ENCODE measurements around the gene ATP5MC2. TPM values are rescaled to one million over a fixed set of nuclear protein-coding genes. Genes with fewer than 3 reads are reported as not detected.
"Not testable (repeated sequence)": the region's sequence is repeated elsewhere in the genome, so short reads cannot be mapped to it uniquely, and the experiment has no call there.

ATP5MC2 gene
- total RNA-seq, 4 donors from 2014 or later: 428 to 714 (median 580) TPM

DNA sequence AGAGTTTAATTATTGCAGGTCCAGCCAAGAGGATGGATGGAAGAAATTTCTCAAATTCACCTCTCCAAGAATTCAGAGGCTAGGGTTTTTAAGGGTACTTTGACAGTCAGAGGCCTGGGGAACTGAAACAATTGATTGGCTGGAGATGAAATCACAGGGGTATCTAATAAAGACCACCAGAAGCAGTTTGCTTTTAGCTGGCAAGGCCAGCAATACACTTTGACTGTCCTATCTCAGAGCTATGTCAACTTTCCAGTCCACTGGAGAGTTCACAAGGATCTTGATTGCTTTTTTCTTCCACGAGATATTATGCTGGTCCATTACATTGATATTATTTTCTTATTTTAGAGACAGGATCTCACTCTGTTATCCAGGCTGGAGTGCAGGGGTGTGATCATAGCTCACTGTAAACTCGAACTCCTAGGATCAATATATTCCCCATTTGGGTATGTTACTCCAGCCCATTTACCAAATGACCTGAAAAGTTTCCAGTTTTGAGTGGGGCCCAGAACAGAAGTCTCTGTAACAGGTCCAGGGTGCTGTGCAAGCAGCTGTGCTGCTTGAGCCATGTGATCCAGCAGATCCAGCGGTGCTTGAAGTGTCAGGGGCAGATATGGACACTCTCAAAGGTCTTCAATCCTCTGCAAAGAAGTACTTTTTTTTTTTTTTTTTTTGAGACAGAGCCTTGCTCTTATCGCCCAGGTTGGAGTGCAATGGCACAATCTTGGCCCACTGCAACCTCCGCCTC, 32.5 kb downstream of the ATP5MC2 start:
- no peak for TF ChIP-seq POLR2A (IDR thresholded peaks at IDR 0.05)
- TF ChIP-seq, protein P1, sequence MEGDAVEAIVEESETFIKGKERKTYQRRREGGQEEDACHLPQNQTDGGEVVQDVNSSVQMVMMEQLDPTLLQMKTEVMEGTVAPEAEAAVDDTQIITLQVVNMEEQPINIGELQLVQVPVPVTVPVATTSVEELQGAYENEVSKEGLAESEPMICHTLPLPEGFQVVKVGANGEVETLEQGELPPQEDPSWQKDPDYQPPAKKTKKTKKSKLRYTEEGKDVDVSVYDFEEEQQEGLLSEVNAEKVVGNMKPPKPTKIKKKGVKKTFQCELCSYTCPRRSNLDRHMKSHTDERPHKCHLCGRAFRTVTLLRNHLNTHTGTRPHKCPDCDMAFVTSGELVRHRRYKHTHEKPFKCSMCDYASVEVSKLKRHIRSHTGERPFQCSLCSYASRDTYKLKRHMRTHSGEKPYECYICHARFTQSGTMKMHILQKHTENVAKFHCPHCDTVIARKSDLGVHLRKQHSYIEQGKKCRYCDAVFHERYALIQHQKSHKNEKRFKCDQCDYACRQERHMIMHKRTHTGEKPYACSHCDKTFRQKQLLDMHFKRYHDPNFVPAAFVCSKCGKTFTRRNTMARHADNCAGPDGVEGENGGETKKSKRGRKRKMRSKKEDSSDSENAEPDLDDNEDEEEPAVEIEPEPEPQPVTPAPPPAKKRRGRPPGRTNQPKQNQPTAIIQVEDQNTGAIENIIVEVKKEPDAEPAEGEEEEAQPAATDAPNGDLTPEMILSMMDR (IDR thresholded peaks at IDR 0.05 in 4 of 5, conservative IDR thresholded peaks at IDR 0.05 in 1 of 5): no peak
- no peak for ATAC-seq
- in situ Hi-C loops (cut with MboI; ENCODE audit: low sequenced_read_pairs in 4 of 4): no loop called here

DNA sequence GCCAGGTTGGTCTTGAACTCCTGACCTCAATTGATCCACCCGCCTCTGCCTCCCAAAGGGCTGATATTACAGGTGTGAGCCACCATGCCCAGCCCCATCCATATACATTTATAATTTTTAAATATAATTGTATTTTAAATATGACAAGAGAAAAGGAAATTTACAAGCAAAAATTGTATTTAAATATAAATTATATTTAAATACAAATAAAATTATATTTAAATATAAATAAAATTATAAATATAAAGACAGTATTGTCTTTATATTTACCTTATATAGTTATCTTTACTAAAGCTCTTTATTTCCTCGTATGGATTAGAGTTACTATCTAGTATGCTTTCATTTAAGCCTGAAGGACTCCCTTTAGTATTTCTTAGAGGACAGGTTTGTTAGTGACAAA, 37.8 kb downstream of the ATP5MC2 start:
- no peak overlapping the region for H3K27ac ChIP-seq
- ATAC-seq: no peak
- in situ Hi-C loops (cut with MboI; ENCODE audit: low sequenced_read_pairs in 4 of 4) (no loop called here), intact Hi-C loops (cut with DNase I; ENCODE audit: low total_unique reads) (no loop called here)
- H3K27me3 ChIP-seq: no peaks in the 10 kb centered on the region
- no peak overlapping the region for H3K4me3 ChIP-seq
- H3K36me3 ChIP-seq: no peaks in the 10 kb centered on the region
- DNase-seq: no peak
- H3K9me3 ChIP-seq: no peaks in the 10 kb centered on the region
- H3K4me1 ChIP-seq: no peaks in the 10 kb centered on the region
- TF ChIP-seq POLR2A (IDR thresholded peaks at IDR 0.05): no peak
- TF ChIP-seq, protein P1 (IDR thresholded peaks at IDR 0.05 in 4 of 5, conservative IDR thresholded peaks at IDR 0.05 in 1 of 5): no peak

More for the DNA sequence above, 32.5 kb downstream of the ATP5MC2 start:
- DNase-seq: no peak
- no peaks in the 10 kb centered on the region for H3K36me3 ChIP-seq
- no peak overlapping the region for H3K4me3 ChIP-seq
- no peaks in the 10 kb centered on the region for H3K9me3 ChIP-seq
- no peaks in the 10 kb centered on the region for H3K4me1 ChIP-seq
- no peaks in the 10 kb centered on the region for H3K27me3 ChIP-seq
- no peak overlapping the region for H3K27ac ChIP-seq
- intact Hi-C loops (cut with DNase I; ENCODE audit: low total_unique reads): no loop called here

DNA sequence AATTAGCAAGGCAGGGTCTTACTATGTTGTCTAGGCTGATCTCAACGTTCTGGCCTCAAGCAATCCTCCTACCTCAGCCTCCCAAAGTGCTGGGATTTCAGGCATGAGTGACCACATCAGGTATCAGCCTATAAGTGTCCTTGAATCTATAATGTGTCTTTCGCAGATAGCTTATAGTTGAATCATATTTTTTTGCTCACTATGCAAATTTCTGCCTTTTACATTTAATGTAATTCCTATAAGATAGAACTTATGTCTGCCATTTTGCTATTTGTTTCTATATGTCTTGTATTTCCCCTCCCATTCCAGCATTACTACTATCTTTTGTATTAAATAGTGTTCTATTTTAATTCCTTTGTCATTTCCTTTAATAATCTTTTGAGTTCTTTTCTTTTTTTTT, 39.2 kb downstream of the ATP5MC2 start:
- intact Hi-C loops (cut with DNase I; ENCODE audit: low total_unique reads): no loop called here
- Histone ChIP-seq H3K27me3 (no peaks in the 10 kb centered on the region), H3K9me3 (no peaks in the 10 kb centered on the region), H3K4me3 (no peak overlapping the region), H3K36me3 (no peaks in the 10 kb centered on the region), H3K27ac (no peak overlapping the region), H3K4me1 (no peaks in the 10 kb centered on the region)
- TF ChIP-seq, protein P1 (IDR thresholded peaks at IDR 0.05 in 4 of 5, conservative IDR thresholded peaks at IDR 0.05 in 1 of 5): no peak
- TF ChIP-seq POLR2A (IDR thresholded peaks at IDR 0.05): no peak
- DNase-seq: no peak
- in situ Hi-C loops (cut with MboI; ENCODE audit: low sequenced_read_pairs in 4 of 4): no loop called here
- no peak for ATAC-seq

DNA sequence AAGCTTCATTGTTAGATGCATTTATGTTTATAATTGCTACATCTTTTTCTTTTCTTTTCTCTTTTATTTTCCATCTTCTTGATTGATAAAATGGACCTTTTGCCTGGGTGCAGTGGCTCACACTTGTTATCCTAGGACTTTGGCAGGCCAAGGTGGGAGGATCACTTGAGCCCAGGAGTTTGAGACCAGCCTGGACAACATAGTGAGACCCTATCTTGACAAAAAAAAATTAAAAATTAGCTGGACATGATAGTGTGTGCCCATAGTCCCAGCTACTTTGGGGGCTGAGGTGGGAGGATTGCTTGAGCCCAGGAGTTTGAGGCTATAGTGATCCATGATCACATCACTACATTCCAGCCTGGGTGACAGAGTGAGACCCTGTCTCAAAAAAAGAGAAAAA, 40.2 kb downstream of the ATP5MC2 start:
- intact Hi-C loops (cut with DNase I; ENCODE audit: low total_unique reads); H3K27me3 ChIP-seq; in situ Hi-C loops (cut with MboI; ENCODE audit: low sequenced_read_pairs in 4 of 4); H3K9me3 ChIP-seq; H3K27ac ChIP-seq; H3K4me3 ChIP-seq; H3K4me1 ChIP-seq; ATAC-seq; H3K36me3 ChIP-seq; DNase-seq: not testable (repeated sequence)

DNA sequence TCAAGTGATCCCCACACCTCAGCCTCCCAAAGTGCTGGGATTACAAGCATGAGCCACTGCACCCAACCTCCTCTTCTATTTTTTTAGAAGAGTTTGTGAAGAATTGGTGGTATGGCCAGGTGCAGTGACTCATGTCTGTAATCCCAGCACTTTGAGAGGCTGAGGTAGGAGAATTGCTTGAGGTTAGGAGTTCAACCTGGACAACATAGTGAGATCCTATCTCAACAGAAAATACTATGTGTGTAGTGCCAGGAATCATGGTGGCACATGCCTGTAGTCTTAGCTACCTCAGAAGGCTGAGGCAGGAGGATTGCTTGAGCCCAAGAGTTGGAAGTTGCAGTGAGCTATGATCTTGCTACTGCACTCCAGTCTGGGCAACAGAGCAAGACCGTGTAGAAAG, 44.2 kb downstream of the ATP5MC2 start:
- intact Hi-C loops (cut with DNase I; ENCODE audit: low total_unique reads): no loop called here
- no peak for TF ChIP-seq POLR2A (IDR thresholded peaks at IDR 0.05)
- TF ChIP-seq, protein P1 (IDR thresholded peaks at IDR 0.05 in 4 of 5, conservative IDR thresholded peaks at IDR 0.05 in 1 of 5): no peak
- peaks cover 3% of the 10 kb centered on the region in 2 donors for H3K4me1 ChIP-seq
- ATAC-seq: no peak
- no peaks in the 10 kb centered on the region for H3K27me3 ChIP-seq
- H3K4me3 ChIP-seq: no peak overlapping the region
- H3K27ac ChIP-seq: no peak overlapping the region
- no peak for DNase-seq
- no peaks in the 10 kb centered on the region for H3K9me3 ChIP-seq
- in situ Hi-C loops (cut with MboI; ENCODE audit: low sequenced_read_pairs in 4 of 4): no loop called here
- no peaks in the 10 kb centered on the region for H3K36me3 ChIP-seq

All from gastrocnemius medialis (tissue), 4 donors.